SKM-1 (cell line): Measurements from ENCODE around the gene CFAP99.
A peak's percentile ranks its signal among the peaks of the same experiment; 100 is the strongest.
"Not testable (repeated sequence)": the region's sequence is repeated elsewhere in the genome, so short reads cannot be mapped to it uniquely, and the experiment has no call there.

Experiments used
- DNase-seq: peaks from one replicate; lab custom pipeline; 2025; ENCODE audit not compliant: unreplicated experiment; lab: John Stamatoyannopoulos, UW

CFAP99 gene

GRCh38 chr4:2427383-2428334 is 8.9 kb downstream of the CFAP99 start:
- DNase-seq, result no peak

- no peak for DNase-seq
Observed at GRCh38 chr4:2428496-2429213, 9.9 kb downstream of the CFAP99 start.

- DNase-seq, result not testable (repeated sequence)
Observed at GRCh38 chr4:2429945-2430757, 11.4 kb downstream of the CFAP99 start.

GRCh38 chr4:2432004-2432403 is 13.2 kb downstream of the CFAP99 start:
- no peak for DNase-seq

GRCh38 chr4:2432991-2433530 is 14.3 kb downstream of the CFAP99 start:
- DNase-seq, result no peak

GRCh38 chr4:2433609-2434350 is 15.0 kb downstream of the CFAP99 start:
- no peak for DNase-seq

GRCh38 chr4:2434420-2434819 is 15.7 kb downstream of the CFAP99 start:
- no peak for DNase-seq

- no peak for DNase-seq
Observed at GRCh38 chr4:2436301-2436700, 17.5 kb downstream of the CFAP99 start.

- DNase-seq, result no peak
Observed at GRCh38 chr4:2436761-2437474, 18.2 kb downstream of the CFAP99 start.

- no peak for DNase-seq
Observed at GRCh38 chr4:2437475-2438215, 18.9 kb downstream of the CFAP99 start.

GRCh38 chr4:2438822-2439718 is 20.3 kb downstream of the CFAP99 start:
- DNase-seq, result no peak

- DNase-seq, result peak; percentile 85
Observed at GRCh38 chr4:2441393-2442174, 22.8 kb downstream of the CFAP99 start.

- no peak for DNase-seq
Observed at GRCh38 chr4:2442175-2442993, 23.6 kb downstream of the CFAP99 start.

- no peak for DNase-seq
Observed at GRCh38 chr4:2443061-2443730, 24.4 kb downstream of the CFAP99 start.

GRCh38 chr4:2443956-2444740 is 25.4 kb downstream of the CFAP99 start:
- no peak for DNase-seq
